HL-60 (cell line): ENCODE measurements around the gene TRNP1.

Source experiments
- GABPA ChIP-seq: IDR thresholded peaks from 2 replicates; pipeline ENCODE4 v1.6.1; 2012; ENCODE audit warnings: low read depth
- POLR2AphosphoS5 ChIP-seq: IDR thresholded peaks from 2 replicates; pipeline ENCODE4 v1.6.1; 2012; ENCODE audit warnings: low read depth
- SPI1 ChIP-seq: IDR thresholded peaks from 2 replicates; pipeline ENCODE4 v1.6.1; 2012; ENCODE audit warnings: low read depth, mild to moderate bottlenecking, borderline replicate concordance
- TF ChIP-seq, protein P1 (sequence below): IDR thresholded peaks from one replicate; pipeline ENCODE4 v1.5.1; 2011; ENCODE audit warnings: low read length, control low read depth, inconsistent platforms; ENCODE audit not compliant: insufficient read depth
- TF ChIP-seq, protein P2 (sequence below): IDR thresholded peaks from 2 replicates; pipeline ENCODE4 v1.6.1; 2012; ENCODE audit warnings: low read depth; ENCODE audit not compliant: insufficient replicate concordance

DNA sequence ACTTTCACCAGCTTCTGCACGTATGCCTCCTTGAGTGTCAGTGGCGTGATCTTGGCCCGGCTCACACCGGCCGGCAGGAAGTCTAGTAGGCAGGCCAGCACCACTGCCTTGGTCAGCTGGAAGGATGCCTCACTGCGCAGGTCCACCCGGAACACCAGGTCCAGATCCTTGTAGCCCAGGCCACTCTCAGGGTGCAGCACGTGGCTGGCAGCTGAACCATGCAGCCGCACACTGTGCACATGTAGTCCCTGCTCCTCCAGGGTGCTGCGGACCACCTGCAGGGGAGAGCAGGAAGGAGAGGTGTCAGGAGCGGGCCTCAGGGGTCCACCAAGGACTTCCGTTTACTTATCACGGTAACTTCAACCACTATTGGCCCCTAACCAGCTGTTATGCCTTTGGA lies 13.2 kb downstream of the TRNP1 start:
- TF ChIP-seq, protein P1, sequence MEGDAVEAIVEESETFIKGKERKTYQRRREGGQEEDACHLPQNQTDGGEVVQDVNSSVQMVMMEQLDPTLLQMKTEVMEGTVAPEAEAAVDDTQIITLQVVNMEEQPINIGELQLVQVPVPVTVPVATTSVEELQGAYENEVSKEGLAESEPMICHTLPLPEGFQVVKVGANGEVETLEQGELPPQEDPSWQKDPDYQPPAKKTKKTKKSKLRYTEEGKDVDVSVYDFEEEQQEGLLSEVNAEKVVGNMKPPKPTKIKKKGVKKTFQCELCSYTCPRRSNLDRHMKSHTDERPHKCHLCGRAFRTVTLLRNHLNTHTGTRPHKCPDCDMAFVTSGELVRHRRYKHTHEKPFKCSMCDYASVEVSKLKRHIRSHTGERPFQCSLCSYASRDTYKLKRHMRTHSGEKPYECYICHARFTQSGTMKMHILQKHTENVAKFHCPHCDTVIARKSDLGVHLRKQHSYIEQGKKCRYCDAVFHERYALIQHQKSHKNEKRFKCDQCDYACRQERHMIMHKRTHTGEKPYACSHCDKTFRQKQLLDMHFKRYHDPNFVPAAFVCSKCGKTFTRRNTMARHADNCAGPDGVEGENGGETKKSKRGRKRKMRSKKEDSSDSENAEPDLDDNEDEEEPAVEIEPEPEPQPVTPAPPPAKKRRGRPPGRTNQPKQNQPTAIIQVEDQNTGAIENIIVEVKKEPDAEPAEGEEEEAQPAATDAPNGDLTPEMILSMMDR: no peak
- TF ChIP-seq POLR2AphosphoS5 (no peak), GABPA (no peak), SPI1 (no peak)
- TF ChIP-seq, protein P2, sequence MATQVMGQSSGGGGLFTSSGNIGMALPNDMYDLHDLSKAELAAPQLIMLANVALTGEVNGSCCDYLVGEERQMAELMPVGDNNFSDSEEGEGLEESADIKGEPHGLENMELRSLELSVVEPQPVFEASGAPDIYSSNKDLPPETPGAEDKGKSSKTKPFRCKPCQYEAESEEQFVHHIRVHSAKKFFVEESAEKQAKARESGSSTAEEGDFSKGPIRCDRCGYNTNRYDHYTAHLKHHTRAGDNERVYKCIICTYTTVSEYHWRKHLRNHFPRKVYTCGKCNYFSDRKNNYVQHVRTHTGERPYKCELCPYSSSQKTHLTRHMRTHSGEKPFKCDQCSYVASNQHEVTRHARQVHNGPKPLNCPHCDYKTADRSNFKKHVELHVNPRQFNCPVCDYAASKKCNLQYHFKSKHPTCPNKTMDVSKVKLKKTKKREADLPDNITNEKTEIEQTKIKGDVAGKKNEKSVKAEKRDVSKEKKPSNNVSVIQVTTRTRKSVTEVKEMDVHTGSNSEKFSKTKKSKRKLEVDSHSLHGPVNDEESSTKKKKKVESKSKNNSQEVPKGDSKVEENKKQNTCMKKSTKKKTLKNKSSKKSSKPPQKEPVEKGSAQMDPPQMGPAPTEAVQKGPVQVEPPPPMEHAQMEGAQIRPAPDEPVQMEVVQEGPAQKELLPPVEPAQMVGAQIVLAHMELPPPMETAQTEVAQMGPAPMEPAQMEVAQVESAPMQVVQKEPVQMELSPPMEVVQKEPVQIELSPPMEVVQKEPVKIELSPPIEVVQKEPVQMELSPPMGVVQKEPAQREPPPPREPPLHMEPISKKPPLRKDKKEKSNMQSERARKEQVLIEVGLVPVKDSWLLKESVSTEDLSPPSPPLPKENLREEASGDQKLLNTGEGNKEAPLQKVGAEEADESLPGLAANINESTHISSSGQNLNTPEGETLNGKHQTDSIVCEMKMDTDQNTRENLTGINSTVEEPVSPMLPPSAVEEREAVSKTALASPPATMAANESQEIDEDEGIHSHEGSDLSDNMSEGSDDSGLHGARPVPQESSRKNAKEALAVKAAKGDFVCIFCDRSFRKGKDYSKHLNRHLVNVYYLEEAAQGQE: no peak
